C4-2B (cell line): Measurements from ENCODE around the gene AUTS2.

ENCODE experiments used
- ZFX ChIP-seq: fragments of 450-650 bp; IDR thresholded peaks from 2 replicates; pipeline ENCODE4 v1.6.1; 2017
- TF ChIP-seq, protein P1 (sequence below): fragments of 450-650 bp; conservative IDR thresholded peaks from 2 replicates; pipeline ENCODE4 v1.5.1; 2017; ENCODE audit warnings: mild to moderate bottlenecking

DNA sequence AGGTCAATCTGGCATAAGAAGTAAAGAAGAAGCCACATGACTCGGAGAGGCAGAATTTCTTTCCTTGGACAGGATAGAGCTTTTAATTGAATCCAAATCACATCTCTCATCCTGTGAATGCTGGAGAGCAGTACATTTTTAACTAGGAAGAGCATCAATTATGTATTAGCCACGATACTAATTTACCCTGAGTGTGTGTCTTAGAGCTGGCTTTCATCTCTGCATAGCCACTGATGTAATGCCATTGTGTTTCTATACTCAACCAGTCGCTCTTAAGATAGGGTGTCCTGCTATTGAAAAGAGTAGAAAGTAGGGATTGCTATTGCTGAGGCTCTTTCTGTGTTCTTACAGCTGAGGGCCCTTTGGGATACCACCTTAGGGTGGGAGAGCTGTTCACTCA, 280.3 kb downstream of the AUTS2 start:
- TF ChIP-seq, protein P1, sequence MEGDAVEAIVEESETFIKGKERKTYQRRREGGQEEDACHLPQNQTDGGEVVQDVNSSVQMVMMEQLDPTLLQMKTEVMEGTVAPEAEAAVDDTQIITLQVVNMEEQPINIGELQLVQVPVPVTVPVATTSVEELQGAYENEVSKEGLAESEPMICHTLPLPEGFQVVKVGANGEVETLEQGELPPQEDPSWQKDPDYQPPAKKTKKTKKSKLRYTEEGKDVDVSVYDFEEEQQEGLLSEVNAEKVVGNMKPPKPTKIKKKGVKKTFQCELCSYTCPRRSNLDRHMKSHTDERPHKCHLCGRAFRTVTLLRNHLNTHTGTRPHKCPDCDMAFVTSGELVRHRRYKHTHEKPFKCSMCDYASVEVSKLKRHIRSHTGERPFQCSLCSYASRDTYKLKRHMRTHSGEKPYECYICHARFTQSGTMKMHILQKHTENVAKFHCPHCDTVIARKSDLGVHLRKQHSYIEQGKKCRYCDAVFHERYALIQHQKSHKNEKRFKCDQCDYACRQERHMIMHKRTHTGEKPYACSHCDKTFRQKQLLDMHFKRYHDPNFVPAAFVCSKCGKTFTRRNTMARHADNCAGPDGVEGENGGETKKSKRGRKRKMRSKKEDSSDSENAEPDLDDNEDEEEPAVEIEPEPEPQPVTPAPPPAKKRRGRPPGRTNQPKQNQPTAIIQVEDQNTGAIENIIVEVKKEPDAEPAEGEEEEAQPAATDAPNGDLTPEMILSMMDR, result no peak
- TF ChIP-seq ZFX, result no peak
